ENCODE measurements around the gene SMARCC2. TPM values are rescaled to one million over a fixed set of nuclear protein-coding genes. Genes with fewer than 3 reads are reported as not detected.

SMARCC2 gene
- total and polyA plus RNA-seq, 2 of the 13 experiments (the other 11 are each of a cell fraction or from before 2014, with no cell fraction given) = 21.3 to 24.1 TPM

- TF ChIP-seq ZNF746 (CRISPR knock-in tag; IDR thresholded peaks at IDR 0.05) (0 out of 2 replicates have a peak, but pooled peaks have one; percentile 39), ZNF691 (CRISPR knock-in tag; IDR thresholded peaks at IDR 0.05; ENCODE audit: borderline replicate concordance, low read depth) (no peak; the same call in 1 of the 2 replicates), AFF4 (CRISPR knock-in tag; IDR thresholded peaks at IDR 0.05) (no peak), SIX4 (CRISPR knock-in tag; IDR thresholded peaks at IDR 0.05) (no peak), MED13 (CRISPR knock-in tag; IDR thresholded peaks at IDR 0.05) (no peak), ZFP1 (CRISPR knock-in tag; IDR thresholded peaks at IDR 0.05) (no peak), RFXAP (CRISPR knock-in tag; IDR thresholded peaks at IDR 0.05; ENCODE audit: borderline replicate concordance) (no peak), KDM2A (CRISPR knock-in tag; IDR thresholded peaks at IDR 0.05; ENCODE audit: borderline replicate concordance, low read depth) (peak; percentile 41; the same call in 1 of the 2 replicates), ZNF616 (CRISPR knock-in tag; IDR thresholded peaks at IDR 0.05; ENCODE audit: low read depth) (no peak), ZNF761 (CRISPR knock-in tag; conservative IDR thresholded peaks at IDR 0.05) (no peak), ZNF296 (CRISPR knock-in tag; conservative IDR thresholded peaks at IDR 0.05) (no peak), JUN (CRISPR knock-in tag; IDR thresholded peaks at IDR 0.05) (no peak), ZFP36L2 (CRISPR knock-in tag; IDR thresholded peaks at IDR 0.05) (no peak), EEA1 (CRISPR knock-in tag; IDR thresholded peaks at IDR 0.05; ENCODE audit: borderline replicate concordance) (0 out of 2 replicates have a peak, but pooled peaks have one; percentile 60), DR1 (CRISPR knock-in tag; IDR thresholded peaks at IDR 0.05) (no peak), ISX (CRISPR knock-in tag; conservative IDR thresholded peaks at IDR 0.05) (no peak), AHR (CRISPR knock-in tag; IDR thresholded peaks at IDR 0.05) (no peak), SRSF4 (IDR thresholded peaks at IDR 0.05; ENCODE audit: low read depth, low read length, poor library complexity, severe bottlenecking) (no peak), GZF1 (CRISPR knock-in tag; IDR thresholded peaks at IDR 0.05) (no peak), TP53 (CRISPR knock-in tag; conservative IDR thresholded peaks at IDR 0.05) (no peak)
- TF ChIP-seq, protein P1, sequence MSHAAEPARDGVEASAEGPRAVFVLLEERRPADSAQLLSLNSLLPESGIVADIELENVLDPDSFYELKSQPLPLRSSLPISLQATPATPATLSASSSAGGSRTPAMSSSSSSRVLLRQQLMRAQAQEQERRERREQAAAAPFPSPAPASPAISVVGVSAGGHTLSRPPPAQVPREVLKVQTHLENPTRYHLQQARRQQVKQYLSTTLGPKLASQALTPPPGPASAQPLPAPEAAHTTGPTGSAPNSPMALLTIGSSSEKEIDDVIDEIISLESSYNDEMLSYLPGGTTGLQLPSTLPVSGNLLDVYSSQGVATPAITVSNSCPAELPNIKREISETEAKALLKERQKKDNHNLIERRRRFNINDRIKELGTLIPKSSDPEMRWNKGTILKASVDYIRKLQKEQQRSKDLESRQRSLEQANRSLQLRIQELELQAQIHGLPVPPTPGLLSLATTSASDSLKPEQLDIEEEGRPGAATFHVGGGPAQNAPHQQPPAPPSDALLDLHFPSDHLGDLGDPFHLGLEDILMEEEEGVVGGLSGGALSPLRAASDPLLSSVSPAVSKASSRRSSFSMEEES (CRISPR knock-in tag; IDR thresholded peaks at IDR 0.05) = no peak
- TF ChIP-seq, protein P2, sequence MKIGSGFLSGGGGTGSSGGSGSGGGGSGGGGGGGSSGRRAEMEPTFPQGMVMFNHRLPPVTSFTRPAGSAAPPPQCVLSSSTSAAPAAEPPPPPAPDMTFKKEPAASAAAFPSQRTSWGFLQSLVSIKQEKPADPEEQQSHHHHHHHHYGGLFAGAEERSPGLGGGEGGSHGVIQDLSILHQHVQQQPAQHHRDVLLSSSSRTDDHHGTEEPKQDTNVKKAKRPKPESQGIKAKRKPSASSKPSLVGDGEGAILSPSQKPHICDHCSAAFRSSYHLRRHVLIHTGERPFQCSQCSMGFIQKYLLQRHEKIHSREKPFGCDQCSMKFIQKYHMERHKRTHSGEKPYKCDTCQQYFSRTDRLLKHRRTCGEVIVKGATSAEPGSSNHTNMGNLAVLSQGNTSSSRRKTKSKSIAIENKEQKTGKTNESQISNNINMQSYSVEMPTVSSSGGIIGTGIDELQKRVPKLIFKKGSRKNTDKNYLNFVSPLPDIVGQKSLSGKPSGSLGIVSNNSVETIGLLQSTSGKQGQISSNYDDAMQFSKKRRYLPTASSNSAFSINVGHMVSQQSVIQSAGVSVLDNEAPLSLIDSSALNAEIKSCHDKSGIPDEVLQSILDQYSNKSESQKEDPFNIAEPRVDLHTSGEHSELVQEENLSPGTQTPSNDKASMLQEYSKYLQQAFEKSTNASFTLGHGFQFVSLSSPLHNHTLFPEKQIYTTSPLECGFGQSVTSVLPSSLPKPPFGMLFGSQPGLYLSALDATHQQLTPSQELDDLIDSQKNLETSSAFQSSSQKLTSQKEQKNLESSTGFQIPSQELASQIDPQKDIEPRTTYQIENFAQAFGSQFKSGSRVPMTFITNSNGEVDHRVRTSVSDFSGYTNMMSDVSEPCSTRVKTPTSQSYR (CRISPR knock-in tag; IDR thresholded peaks at IDR 0.05; ENCODE audit: borderline replicate concordance) = no peak
These were observed 59.9 kb downstream of the SMARCC2 start (continued) for GRCh38 chr12:56129206-56129941.
